BJ (cell line): ENCODE data around the gene WWOX. TPM values are rescaled to one million over a fixed set of nuclear protein-coding genes. Genes with fewer than 3 reads are reported as not detected.

Experiments
- CTCF ChIA-PET: fragments of 350-600 bp; formaldehyde crosslinking; extraction: SDS; loops from one replicate; lab custom pipeline; 2021; ENCODE audit warnings: antibody characterized with exemption, inconsistent platforms; lab: Yijun Ruan, JAX
- POLR2A ChIA-PET: fragments of 300-600 bp; sonication (Branson Sonifier 250); formaldehyde crosslinking; extraction: SDS; loops from one replicate; lab custom pipeline; 2021; ENCODE audit warnings: antibody characterized with exemption; lab: Charles Lee
- DNase-seq: peaks from one replicate; pipeline ENCODE4 v3.0.0-alpha.2; 2011; ENCODE audit warnings: low read depth
- H3K27me3 ChIP-seq: 2 replicates; pipeline ENCODE4 v1.6.0; 2011; ENCODE audit warnings: low read length; ENCODE audit not compliant: control insufficient read depth, insufficient read depth
- H3K36me3 ChIP-seq: 2 replicates; pipeline ENCODE4 v1.5.1; 2011; ENCODE audit warnings: low read length; ENCODE audit not compliant: control insufficient read depth, insufficient read depth
- H3K4me3 ChIP-seq: 2 replicates; pipeline ENCODE4 v1.5.1; 2011; ENCODE audit warnings: low read depth, mild to moderate bottlenecking, control low read depth, low read length
- CTCF ChIP-seq: IDR thresholded peaks from 2 replicates; pipeline ENCODE4 v1.5.1; 2011; ENCODE audit warnings: low read depth, mild to moderate bottlenecking, control low read depth, inconsistent platforms, low read length, moderate library complexity; ENCODE audit not compliant: insufficient read depth
- polyA plus RNA-seq: library from polyadenylated mRNA; depleted of rRNA; stranded (reverse); fragments of >200 nt; gene quantifications from 2 replicates; pipeline ENCODE4 v1.2.3, GENCODE V29; 2011

The WWOX gene
- polyA plus RNA-seq, 1 experiment, result 3.1 TPM

- Histone ChIP-seq H3K27me3 (no peaks in the 10 kb centered on the region), H3K4me3 (no peak overlapping the region), H3K36me3 (no peaks in the 10 kb centered on the region)
- DNase-seq, result no peak
- POLR2A ChIA-PET, result no interaction called here
- no peak for TF ChIP-seq CTCF
- CTCF ChIA-PET, result no interaction called here
Observed at GRCh38 chr16:78764478-78764877, 665.0 kb downstream of the WWOX start.

- no peak for DNase-seq
- H3K4me3 ChIP-seq, result no peak overlapping the region
- no peak for TF ChIP-seq CTCF
- no peaks in the 10 kb centered on the region for H3K27me3 ChIP-seq
- ChIA-PET CTCF (no interaction called here), POLR2A (no interaction called here)
- H3K36me3 ChIP-seq, result no peaks in the 10 kb centered on the region
Observed at GRCh38 chr16:78768226-78768625, 668.8 kb downstream of the WWOX start.

- H3K27me3 ChIP-seq, result no peaks in the 10 kb centered on the region
- ChIA-PET CTCF (interaction anchor here (0.7 kb wide), 1 partner anchor 21 kb away, joined by 3 read pairs; no protein-coding TSS in a partner anchor), POLR2A (no interaction called here)
- DNase-seq, result no peak
- no peak overlapping the region for H3K4me3 ChIP-seq
- no peak for TF ChIP-seq CTCF
- H3K36me3 ChIP-seq, result no peaks in the 10 kb centered on the region
Observed at GRCh38 chr16:78768718-78769117, 669.3 kb downstream of the WWOX start.

GRCh38 chr16:78770353-78771091 is 671.1 kb downstream of the WWOX start:
- ChIA-PET POLR2A (no interaction called here), CTCF (interaction anchor here (1.2 kb wide), 2 partner anchors 8 to 266 kb away, joined by 3 to 5 read pairs; no protein-coding TSS in a partner anchor)
- H3K4me3 ChIP-seq, result no peak overlapping the region
- no peaks in the 10 kb centered on the region for H3K36me3 ChIP-seq
- TF ChIP-seq CTCF, result peak; percentile 41
- no peaks in the 10 kb centered on the region for H3K27me3 ChIP-seq
- DNase-seq, result no peak

GRCh38 chr16:78773291-78773702 is 673.8 kb downstream of the WWOX start:
- Histone ChIP-seq H3K36me3 (no peaks in the 10 kb centered on the region), H3K27me3 (no peaks in the 10 kb centered on the region), H3K4me3 (no peak overlapping the region)
- no peak for DNase-seq
- no peak for TF ChIP-seq CTCF
- POLR2A ChIA-PET, result no interaction called here
- CTCF ChIA-PET, result no interaction called here
